Stimulated activated naive CD8-positive, alpha-beta T cell treated with anti-CD3 and anti-CD28 coated beads, Interleukin-15, Interleukin-2, amounts not matched to agents 100 ng/mL and 50 ng/mL, for 24 hours (primary cell): ENCODE results near the gene JAKMIP2.

Experiments used
- H3K27ac Mint-ChIP-seq: one replicate; pipeline ENCODE4 v1.8.0; 2021; ENCODE audit warnings: mild to moderate bottlenecking, mixed read lengths
- H3K27me3 Mint-ChIP-seq: one replicate; pipeline ENCODE4 v1.8.0; 2021; ENCODE audit warnings: mixed read lengths
- H3K36me3 Mint-ChIP-seq: one replicate; pipeline ENCODE4 v1.8.0; 2021; ENCODE audit warnings: low read depth, mixed read lengths
- H3K4me1 Mint-ChIP-seq: one replicate; pipeline ENCODE4 v1.8.0; 2021; ENCODE audit warnings: low read depth, mixed read lengths
- H3K4me3 Mint-ChIP-seq: one replicate; pipeline ENCODE4 v1.8.0; 2021; ENCODE audit warnings: mild to moderate bottlenecking, mixed read lengths
- H3K9me3 Mint-ChIP-seq: one replicate; pipeline ENCODE4 v1.8.0; 2021; ENCODE audit warnings: mixed read lengths

JAKMIP2 gene

GRCh38 chr5:147673791-147674190 is 108.7 kb downstream of the JAKMIP2 start:
- H3K27ac Mint-ChIP-seq, result no peak overlapping the region
- H3K9me3 Mint-ChIP-seq, result no peaks in the 10 kb centered on the region

GRCh38 chr5:147673266-147673665 is 109.3 kb downstream of the JAKMIP2 start:
- H3K36me3 Mint-ChIP-seq, result peaks cover 4% of the 10 kb centered on the region
- no peak overlapping the region for H3K4me3 Mint-ChIP-seq
- no peaks in the 10 kb centered on the region for H3K4me1 Mint-ChIP-seq
- no peak overlapping the region for H3K27ac Mint-ChIP-seq
- no peaks in the 10 kb centered on the region for H3K9me3 Mint-ChIP-seq
- no peaks in the 10 kb centered on the region for H3K27me3 Mint-ChIP-seq

More at GRCh38 chr5:147673791-147674190, 108.7 kb downstream of the JAKMIP2 start:
- no peaks in the 10 kb centered on the region for H3K4me1 Mint-ChIP-seq
- H3K36me3 Mint-ChIP-seq, result peaks cover 4% of the 10 kb centered on the region
- H3K27me3 Mint-ChIP-seq, result no peaks in the 10 kb centered on the region
- H3K4me3 Mint-ChIP-seq, result no peak overlapping the region

- Mint-ChIP-seq H3K36me3 (peaks cover 4% of the 10 kb centered on the region), H3K9me3 (no peaks in the 10 kb centered on the region), H3K27me3 (no peaks in the 10 kb centered on the region), H3K4me1 (no peaks in the 10 kb centered on the region), H3K4me3 (no peak overlapping the region), H3K27ac (no peak overlapping the region)
These were observed 111.2 kb downstream of the JAKMIP2 start for GRCh38 chr5:147671365-147671764.

GRCh38 chr5:147670815-147671214 is 111.7 kb downstream of the JAKMIP2 start:
- Mint-ChIP-seq H3K27ac (no peak overlapping the region), H3K4me3 (no peak overlapping the region), H3K27me3 (no peaks in the 10 kb centered on the region), H3K36me3 (peaks cover 4% of the 10 kb centered on the region), H3K9me3 (no peaks in the 10 kb centered on the region), H3K4me1 (no peaks in the 10 kb centered on the region)

DNA sequence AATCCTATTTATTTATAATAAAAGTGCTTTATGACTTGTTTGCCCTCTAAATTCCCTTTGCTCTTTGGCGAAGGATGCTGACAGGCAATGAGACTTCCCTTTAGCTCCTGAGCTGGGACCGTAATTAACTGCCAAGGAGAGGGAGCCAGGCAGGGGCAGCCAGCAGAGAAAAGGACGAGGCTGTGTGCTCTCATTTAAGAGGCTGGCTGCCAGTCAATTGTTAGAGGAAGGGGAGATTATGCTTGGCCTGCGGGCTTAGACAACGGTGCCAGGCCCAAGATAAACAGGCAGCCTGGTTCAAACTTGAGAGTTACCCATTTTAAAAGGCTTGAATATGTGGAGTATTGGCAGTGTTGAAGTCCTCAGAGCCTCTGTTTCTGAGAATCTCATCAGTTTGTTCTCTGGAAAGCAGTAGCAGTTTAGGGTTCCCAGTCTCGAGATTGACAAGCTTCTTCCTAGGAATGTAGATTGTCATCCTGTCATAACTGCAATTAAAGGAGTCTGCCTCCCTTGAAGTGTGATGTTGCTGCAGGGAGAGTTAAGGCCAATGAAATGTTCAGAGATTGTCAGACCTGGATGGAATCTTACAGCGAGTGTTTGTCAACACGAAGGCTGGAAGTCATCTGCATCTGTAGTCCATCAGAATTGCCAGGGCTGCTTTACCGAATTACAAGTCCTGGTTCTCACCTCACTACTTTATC is 113.2 kb downstream of the JAKMIP2 start:
- H3K27me3 Mint-ChIP-seq, result no peaks in the 10 kb centered on the region
- no peaks in the 10 kb centered on the region for H3K4me1 Mint-ChIP-seq
- H3K4me3 Mint-ChIP-seq, result no peak overlapping the region
- no peak overlapping the region for H3K27ac Mint-ChIP-seq
- H3K36me3 Mint-ChIP-seq, result peaks cover 4% of the 10 kb centered on the region
- H3K9me3 Mint-ChIP-seq, result no peaks in the 10 kb centered on the region

DNA sequence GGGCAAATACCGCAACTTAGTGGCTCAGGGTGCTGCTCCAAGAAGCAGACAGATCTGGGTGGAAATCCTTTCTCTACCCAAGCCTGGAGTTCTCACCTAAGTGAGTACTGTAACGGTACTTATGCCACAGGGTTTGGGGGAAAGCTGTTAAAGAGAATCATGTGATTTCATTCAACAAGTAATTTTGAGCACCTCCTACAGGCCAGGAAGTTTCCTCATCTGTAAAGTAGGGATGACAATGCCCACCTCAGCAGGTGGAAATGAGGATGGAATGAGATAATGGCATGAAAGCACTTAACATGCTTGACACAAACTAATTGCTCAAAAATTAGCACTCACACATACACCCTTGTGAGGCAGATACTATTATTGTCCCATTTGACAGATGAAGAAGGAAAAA is 114.1 kb downstream of the JAKMIP2 start:
- H3K4me1 Mint-ChIP-seq, result no peaks in the 10 kb centered on the region
- no peaks in the 10 kb centered on the region for H3K27me3 Mint-ChIP-seq
- no peak overlapping the region for H3K4me3 Mint-ChIP-seq
- H3K9me3 Mint-ChIP-seq, result no peaks in the 10 kb centered on the region
- peaks cover 4% of the 10 kb centered on the region for H3K36me3 Mint-ChIP-seq
- no peak overlapping the region for H3K27ac Mint-ChIP-seq

- H3K4me1 Mint-ChIP-seq, result no peaks in the 10 kb centered on the region
- H3K4me3 Mint-ChIP-seq, result no peak overlapping the region
- H3K9me3 Mint-ChIP-seq, result no peaks in the 10 kb centered on the region
- H3K27me3 Mint-ChIP-seq, result no peaks in the 10 kb centered on the region
- no peak overlapping the region for H3K27ac Mint-ChIP-seq
- H3K36me3 Mint-ChIP-seq, result peaks cover 4% of the 10 kb centered on the region
These were observed 115.2 kb downstream of the JAKMIP2 start for GRCh38 chr5:147667363-147667762.

DNA sequence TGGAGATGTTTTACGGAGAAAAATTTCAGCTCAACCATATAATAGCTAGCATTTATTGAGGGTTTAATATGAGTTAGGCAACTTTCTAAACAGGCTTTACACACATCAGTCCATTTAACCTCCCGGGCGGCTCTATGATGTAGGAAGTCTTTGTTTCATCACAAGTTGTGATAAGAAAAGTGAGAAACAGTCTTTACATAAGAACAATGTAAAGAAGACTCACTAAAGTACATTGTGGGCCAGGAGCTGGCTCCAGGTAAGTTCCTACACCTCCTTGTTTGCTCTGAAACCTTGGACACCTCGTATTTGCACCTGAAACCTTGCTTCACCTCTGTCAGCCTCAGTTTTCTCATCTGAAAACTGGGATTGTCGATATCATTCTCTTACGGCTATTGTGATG is 116.1 kb downstream of the JAKMIP2 start:
- H3K27ac Mint-ChIP-seq, result no peak overlapping the region
- H3K36me3 Mint-ChIP-seq, result peaks cover 4% of the 10 kb centered on the region
- no peaks in the 10 kb centered on the region for H3K4me1 Mint-ChIP-seq
- H3K4me3 Mint-ChIP-seq, result no peak overlapping the region
- H3K27me3 Mint-ChIP-seq, result no peaks in the 10 kb centered on the region
- H3K9me3 Mint-ChIP-seq, result no peaks in the 10 kb centered on the region

DNA sequence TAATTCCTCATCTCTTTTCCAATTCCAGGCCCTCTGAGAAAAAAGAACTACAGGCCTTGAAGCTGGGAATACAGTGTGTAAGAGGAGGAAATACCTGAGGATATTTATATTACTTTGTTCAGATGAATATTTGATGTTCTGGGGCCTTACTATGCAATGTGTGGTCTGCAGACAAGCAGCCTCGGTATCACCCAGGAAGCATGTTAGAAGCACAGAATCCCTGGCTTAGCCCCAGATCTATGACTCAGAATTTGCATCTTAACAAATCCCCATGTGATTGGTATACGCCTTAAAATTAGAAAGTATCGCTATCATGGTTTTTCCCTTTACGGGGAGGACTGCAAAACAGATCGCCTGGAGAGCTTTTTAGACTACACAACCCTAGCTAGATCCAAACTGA is 121.0 kb downstream of the JAKMIP2 start:
- Mint-ChIP-seq H3K9me3 (peaks cover 7% of the 10 kb centered on the region), H3K27ac (no peak overlapping the region), H3K27me3 (no peaks in the 10 kb centered on the region), H3K4me1 (no peaks in the 10 kb centered on the region), H3K4me3 (no peak overlapping the region), H3K36me3 (peaks cover 23% of the 10 kb centered on the region)

DNA sequence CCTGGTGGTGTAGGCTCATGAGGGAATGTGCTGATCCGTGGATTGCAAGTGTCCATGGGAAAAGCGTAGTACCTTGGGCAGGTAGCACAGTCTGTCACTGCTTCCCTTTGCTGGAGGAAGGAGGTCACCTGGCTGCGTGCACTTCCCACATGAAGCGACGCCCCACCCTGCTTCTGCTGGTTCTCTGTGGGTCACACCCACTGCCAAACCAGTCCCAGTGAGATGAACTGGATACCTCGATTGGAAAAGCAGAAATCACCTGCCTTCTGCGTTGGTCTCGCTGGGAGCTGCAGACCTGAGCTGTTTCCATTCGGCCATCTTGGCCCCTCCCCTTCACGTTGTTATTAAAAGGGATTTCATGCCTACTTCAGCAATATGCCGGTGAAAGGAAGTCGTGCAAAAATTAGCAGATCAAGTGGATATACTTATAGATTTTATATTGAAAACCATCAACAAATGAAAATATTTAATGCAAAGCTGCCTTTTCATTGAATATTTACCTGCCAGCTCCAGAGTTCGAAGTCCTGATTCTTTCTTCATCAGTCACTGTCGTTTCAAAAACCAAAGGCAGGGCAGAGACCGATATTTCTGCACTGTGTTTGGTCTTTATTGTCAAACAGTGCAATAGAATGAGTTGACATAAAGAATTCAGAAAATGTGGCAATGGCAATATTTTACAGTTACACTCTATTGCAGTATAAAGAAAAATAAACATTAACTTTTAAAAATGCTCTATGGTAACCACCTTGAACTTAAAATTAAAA is 123.2 kb downstream of the JAKMIP2 start:
- Mint-ChIP-seq H3K4me1 (no peaks in the 10 kb centered on the region), H3K27me3 (no peaks in the 10 kb centered on the region), H3K4me3 (no peak overlapping the region), H3K36me3 (peaks cover 23% of the 10 kb centered on the region), H3K9me3 (peaks cover 18% of the 10 kb centered on the region), H3K27ac (no peak overlapping the region)

DNA sequence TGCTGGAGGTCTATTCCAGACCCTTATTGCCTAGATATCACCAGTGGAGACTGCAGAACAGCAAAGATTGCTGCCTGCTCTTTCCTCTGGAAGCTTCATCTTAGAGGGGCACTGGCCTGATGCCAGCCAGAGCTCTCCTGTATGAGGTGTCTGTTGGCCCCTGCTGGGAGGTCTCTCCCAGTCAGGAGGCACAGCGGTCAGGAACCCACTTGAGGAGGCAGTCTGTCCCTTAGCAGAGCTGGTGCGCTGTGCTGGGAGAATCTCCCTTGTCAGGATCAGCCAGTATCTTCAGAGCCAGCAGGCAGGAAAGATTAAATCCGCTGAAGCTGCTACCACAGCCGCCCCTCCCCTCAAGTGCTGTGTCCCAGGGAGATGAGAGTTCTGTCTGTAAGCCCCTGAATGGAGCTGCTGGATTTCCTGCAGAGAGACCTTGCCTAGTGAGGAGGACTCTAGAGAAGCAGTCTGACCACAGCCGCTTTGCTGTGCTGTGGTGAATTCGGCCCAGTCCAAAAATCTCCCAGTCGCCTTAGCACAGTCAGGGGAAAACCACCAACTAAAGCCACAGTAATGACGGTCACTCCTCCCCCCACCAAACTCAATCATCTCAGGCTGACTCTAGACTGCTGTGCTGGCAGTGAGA is 124.1 kb downstream of the JAKMIP2 start:
- Mint-ChIP-seq H3K4me1 (no peaks in the 10 kb centered on the region), H3K36me3 (peaks cover 23% of the 10 kb centered on the region), H3K4me3 (no peak overlapping the region), H3K9me3 (peaks cover 18% of the 10 kb centered on the region), H3K27me3 (no peaks in the 10 kb centered on the region), H3K27ac (no peak overlapping the region)

DNA sequence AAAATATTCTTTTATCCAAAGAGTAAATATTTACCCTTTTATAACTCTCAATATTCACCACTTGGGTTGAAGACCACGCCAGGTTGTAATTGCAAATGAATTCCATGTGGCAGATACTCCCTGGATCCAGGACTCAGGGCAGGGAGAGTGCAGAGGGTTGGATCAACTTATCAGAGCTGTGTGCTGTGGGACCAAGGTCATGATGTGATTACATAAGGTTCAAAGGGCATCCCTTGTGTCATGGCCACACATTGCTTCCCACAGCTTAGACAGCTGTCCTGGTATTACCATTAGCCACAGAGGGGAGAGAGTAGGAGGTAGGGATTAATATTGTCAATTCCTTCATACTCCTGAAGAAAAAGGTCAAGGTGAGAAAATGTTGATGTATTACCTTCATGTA is 133.9 kb downstream of the JAKMIP2 start:
- H3K27me3 Mint-ChIP-seq, result no peaks in the 10 kb centered on the region
- no peak overlapping the region for H3K4me3 Mint-ChIP-seq
- no peaks in the 10 kb centered on the region for H3K9me3 Mint-ChIP-seq
- H3K27ac Mint-ChIP-seq, result no peak overlapping the region
- H3K36me3 Mint-ChIP-seq, result peaks cover 7% of the 10 kb centered on the region
- H3K4me1 Mint-ChIP-seq, result no peaks in the 10 kb centered on the region

- Mint-ChIP-seq H3K27me3 (no peaks in the 10 kb centered on the region), H3K4me3 (no peak overlapping the region), H3K4me1 (no peaks in the 10 kb centered on the region), H3K27ac (no peak overlapping the region), H3K9me3 (no peaks in the 10 kb centered on the region), H3K36me3 (peaks cover 7% of the 10 kb centered on the region)
These were observed 137.3 kb downstream of the JAKMIP2 start for GRCh38 chr5:147645197-147645596.

GRCh38 chr5:147644460-147644859 is 138.1 kb downstream of the JAKMIP2 start:
- H3K27me3 Mint-ChIP-seq, result no peaks in the 10 kb centered on the region
- peaks cover 7% of the 10 kb centered on the region for H3K36me3 Mint-ChIP-seq
- no peaks in the 10 kb centered on the region for H3K4me1 Mint-ChIP-seq
- H3K4me3 Mint-ChIP-seq, result no peak overlapping the region
- H3K27ac Mint-ChIP-seq, result no peak overlapping the region
- no peaks in the 10 kb centered on the region for H3K9me3 Mint-ChIP-seq

DNA sequence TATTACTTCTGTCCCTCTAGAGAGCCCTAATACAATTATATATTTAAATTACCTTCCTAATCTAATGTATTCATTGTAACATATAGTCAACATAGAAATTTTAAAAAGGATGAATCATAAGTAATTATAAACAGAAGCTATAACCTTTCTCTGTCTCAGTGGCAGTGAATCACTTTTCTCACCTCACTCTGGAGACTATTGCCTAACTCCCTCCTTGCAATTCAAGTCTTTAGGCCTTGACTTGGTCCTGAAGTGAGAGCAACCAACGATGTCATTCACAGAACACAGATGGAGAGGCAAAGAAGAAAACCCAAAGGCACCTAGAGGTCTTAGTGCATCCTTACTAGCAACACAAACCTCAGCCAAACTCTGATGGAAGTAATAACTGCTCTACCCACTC is 139.4 kb downstream of the JAKMIP2 start:
- H3K9me3 Mint-ChIP-seq, result no peaks in the 10 kb centered on the region
- no peaks in the 10 kb centered on the region for H3K27me3 Mint-ChIP-seq
- H3K4me1 Mint-ChIP-seq, result no peaks in the 10 kb centered on the region
- H3K36me3 Mint-ChIP-seq, result peaks cover 7% of the 10 kb centered on the region
- no peak overlapping the region for H3K4me3 Mint-ChIP-seq
- H3K27ac Mint-ChIP-seq, result no peak overlapping the region
